D721Med (cell line): ENCODE measurements around the gene ADAM17.

ENCODE experiments used
- DNase-seq: peaks from one replicate; pipeline ENCODE4 v3.0.0; 2011; ENCODE audit warnings: low spot score; ENCODE audit not compliant: insufficient read length
- FAIRE-seq: peaks from 2 replicates; lab custom pipeline; 2011; peaks lifted over from hg19 to GRCh38; lab: Jason Lieb, UNC
- TF ChIP-seq, protein P1 (sequence below): IDR thresholded peaks from 2 replicates; pipeline ENCODE4 v1.5.1; 2012; ENCODE audit warnings: mild to moderate bottlenecking, control low read depth; ENCODE audit not compliant: insufficient read depth; ENCODE audit errors: missing control alignments

Gene ADAM17

DNA sequence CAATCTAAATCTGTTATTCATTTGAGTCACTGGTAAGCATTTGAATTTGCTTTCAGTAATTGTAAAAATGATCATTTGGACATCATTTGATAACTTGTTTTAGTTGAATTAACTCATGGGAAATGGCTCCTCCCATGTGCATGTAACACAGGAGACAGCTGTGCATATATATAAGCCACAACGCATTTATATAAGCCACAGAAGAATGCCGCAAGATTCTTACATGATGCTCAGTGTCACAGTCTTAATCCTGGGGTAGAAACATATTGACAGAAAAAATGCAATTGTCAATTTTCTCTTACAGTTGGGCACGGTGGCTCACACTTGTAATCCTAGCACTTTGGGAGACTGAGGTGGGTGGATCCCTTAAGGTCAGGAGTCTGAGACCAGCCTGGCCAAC lies 94.6 kb downstream of the ADAM17 start:
- no peak for DNase-seq
- TF ChIP-seq, protein P1, sequence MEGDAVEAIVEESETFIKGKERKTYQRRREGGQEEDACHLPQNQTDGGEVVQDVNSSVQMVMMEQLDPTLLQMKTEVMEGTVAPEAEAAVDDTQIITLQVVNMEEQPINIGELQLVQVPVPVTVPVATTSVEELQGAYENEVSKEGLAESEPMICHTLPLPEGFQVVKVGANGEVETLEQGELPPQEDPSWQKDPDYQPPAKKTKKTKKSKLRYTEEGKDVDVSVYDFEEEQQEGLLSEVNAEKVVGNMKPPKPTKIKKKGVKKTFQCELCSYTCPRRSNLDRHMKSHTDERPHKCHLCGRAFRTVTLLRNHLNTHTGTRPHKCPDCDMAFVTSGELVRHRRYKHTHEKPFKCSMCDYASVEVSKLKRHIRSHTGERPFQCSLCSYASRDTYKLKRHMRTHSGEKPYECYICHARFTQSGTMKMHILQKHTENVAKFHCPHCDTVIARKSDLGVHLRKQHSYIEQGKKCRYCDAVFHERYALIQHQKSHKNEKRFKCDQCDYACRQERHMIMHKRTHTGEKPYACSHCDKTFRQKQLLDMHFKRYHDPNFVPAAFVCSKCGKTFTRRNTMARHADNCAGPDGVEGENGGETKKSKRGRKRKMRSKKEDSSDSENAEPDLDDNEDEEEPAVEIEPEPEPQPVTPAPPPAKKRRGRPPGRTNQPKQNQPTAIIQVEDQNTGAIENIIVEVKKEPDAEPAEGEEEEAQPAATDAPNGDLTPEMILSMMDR = no peak
- no peak for FAIRE-seq

DNA sequence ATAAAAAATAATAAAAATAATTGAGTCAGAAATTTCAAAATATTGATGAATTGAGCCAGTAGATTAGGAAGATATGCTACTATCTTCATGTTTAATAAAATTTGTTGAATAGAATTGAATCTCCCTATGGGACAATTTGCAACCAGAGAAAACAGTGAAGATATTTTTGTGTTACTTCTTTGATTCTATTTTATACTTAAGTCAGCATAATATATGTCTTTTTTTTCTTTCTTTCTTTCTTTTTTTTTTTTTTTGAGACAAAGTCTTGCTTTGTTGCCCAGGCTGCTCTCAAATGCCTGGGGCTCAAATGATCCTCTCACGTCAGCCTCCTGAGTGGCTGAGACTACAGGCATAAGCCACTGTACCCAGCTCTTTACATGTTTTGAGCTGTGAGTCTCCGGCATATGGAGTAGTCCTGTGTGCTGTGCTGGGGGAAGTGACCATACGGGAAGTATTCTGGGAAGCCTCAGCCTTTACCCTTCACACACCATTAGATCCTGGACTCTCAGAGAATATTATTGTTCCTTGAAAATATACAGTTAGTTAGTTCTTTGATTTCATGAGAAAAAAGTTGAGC lies 95.1 kb downstream of the ADAM17 start:
- TF ChIP-seq, protein P1 = no peak
- DNase-seq (no peak), FAIRE-seq (no peak)

DNA sequence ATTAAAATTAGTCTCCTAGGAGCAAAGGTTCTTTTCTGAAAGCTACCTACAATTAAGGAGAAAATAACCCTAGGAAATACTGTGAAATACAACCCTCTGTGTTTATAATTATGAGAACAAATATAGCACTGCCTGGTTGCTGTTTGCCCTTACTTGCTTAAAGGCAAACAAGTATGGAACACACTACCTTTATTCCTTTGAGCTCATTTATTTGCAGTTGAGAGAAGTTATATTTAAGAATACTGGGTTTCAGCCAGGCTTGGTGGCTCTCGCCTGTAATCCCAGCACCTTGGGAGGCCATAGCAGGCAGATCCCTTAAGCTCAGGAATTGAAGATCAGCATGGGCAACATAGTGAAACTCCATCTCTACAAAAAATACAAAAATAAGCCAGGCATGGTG lies 104.4 kb downstream of the ADAM17 start:
- TF ChIP-seq, protein P1 = no peak
- DNase-seq = no peak
- FAIRE-seq = no peak

DNA sequence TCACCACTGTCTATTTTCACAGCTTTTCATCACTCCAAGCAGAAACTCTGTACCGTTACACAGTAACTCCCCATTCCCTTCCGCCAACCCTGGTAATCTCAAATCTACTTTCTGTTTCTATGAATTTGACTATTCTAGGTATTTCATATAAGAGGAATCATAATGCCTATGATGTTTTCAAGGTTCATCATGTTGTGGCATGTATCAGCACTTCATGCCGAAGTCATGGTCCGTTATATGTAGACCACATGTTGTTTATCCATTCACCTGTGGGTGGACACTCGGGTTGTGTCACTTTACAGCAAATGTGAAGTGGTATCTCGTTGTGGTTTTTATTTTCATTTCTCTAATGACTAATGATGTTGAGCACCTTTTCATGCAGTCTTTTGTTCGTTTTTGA lies 110.5 kb downstream of the ADAM17 start:
- DNase-seq (no peak), FAIRE-seq (no peak)
- TF ChIP-seq, protein P1 = no peak

DNA sequence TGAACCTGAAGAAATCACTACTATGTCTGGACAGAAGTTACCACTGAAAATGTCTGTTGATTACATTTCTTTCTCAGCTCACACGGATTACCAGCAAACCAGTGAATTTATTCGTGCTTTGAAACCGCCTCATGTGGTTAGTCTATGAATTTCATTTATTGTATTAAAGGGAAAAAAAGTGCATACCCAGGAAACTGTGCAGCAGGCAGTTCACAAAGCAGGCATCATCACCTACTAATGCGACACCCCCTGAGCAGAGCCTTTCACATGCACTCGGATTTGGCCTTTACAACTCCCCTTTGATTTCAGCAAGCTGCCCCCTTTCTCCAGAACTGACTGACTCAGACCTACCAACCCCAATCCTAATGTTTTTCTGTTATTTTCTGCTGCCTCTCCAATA lies 112.1 kb downstream of the ADAM17 start:
- DNase-seq (no peak), FAIRE-seq (no peak)
- TF ChIP-seq, protein P1 = no peak

DNA sequence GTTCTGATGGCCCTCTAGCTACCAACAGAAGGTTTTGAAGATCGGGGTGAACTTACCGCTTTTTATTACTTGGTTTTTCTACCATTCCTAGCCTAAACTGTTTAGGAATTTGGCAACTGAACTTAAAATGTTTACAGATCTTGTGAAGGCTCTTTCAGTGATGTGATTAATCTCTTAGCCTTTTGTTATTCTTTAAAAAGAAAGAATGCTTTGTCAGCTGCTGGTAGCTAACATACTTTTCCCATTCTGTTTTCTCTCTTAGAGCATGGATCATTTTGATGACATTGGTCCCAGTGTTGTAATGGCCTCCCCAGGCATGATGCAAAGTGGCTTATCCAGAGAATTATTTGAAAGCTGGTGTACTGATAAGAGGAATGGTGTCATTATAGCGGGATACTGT lies 114.1 kb downstream of the ADAM17 start:
- DNase-seq (no peak), FAIRE-seq (no peak)
- TF ChIP-seq, protein P1 = no peak

DNA sequence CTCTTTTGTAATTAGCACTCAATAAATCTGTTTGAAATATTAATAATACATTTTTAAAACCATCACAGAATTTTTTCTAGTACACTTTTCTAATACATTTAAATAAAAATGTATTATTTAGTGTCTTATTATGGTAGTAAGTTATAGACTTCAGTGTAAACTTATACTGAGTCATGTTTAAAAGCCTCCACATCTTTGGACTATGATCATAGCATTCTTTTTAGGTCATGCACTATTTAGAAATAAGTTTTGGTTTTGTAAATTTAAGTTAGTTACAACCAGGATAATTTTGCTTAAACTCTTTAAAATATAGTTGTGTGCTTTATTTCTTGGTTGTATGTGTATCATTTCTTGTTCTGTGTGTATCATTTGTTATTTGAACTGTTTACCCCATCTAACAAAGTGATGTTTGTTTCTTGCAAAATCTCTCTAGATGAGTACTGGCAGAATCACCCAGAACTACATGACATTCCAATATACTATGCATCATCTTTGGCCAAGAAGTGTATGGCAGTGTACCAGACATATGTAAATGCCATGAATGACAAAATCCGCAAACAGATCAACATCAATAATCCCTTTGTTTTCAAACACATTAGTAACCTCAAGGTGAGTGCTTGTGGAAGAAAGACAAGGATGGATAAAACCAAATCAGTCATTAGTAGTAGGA lies 115.4 kb downstream of the ADAM17 start:
- TF ChIP-seq, protein P1 = no peak
- DNase-seq (no peak), FAIRE-seq (no peak)
